PC-3 (cell line): ENCODE data around the gene SKAP1.

ENCODE experiments used
- EZH2 ChIP-seq: fragments of 300-600 bp; sonication (generic); IDR thresholded peaks from one replicate; pipeline ENCODE4 v1.6.1; 2017; ENCODE audit warnings: antibody characterized with exemption, mild to moderate bottlenecking, low read length; ENCODE audit not compliant: unreplicated experiment
- EZH2phosphoT487 ChIP-seq: fragments of 300-600 bp; sonication (generic); IDR thresholded peaks from 2 replicates; pipeline ENCODE4 v1.6.1; 2018; ENCODE audit warnings: mild to moderate bottlenecking, antibody characterized with exemption, low read length, borderline replicate concordance
- TF ChIP-seq, protein P1 (sequence below): fragments of 300-600 bp; sonication (generic); conservative IDR thresholded peaks from 2 replicates; pipeline ENCODE4 v1.5.1; 2017; ENCODE audit warnings: antibody characterized with exemption, low read depth, mild to moderate bottlenecking, low read length

DNA sequence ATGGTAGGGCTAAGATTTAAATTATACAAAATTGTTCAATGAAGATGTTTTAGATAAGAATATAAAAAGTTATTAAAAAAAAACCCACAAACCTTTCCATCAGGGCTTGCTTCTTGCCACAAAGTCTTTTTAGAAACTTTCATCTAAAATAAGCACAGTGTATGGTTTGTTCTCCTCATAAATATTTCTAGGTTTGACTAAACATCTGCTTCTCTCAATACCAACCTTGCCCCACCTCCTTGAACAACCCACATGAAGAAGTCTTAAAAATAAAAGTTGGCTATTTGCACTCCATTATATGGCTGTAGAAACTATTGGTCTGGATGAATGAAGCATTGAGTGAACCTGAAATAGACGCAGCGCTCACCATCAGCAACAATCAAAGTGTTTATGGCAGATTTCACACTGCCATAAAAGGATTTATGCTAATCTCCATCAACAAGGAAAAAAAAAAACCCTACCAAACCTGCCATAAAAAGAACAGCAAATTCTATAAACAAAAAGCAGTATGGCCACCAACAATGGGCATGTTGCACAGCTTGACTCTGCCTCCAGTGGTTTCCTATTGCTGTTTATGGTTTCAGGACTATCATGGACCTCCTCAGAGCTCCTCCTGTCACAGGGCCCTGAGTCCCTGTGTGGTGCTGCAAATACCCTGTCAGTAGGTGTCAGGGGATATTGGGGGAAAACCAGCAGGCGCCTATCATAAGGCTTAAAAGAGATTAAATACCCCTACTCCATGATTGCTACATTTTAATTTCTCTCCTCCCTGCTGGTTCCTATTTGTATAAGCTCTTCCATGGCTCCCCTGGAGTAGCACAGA, 284.8 kb downstream of the SKAP1 start:
- TF ChIP-seq EZH2 (no peak), EZH2phosphoT487 (no peak)
- TF ChIP-seq, protein P1, sequence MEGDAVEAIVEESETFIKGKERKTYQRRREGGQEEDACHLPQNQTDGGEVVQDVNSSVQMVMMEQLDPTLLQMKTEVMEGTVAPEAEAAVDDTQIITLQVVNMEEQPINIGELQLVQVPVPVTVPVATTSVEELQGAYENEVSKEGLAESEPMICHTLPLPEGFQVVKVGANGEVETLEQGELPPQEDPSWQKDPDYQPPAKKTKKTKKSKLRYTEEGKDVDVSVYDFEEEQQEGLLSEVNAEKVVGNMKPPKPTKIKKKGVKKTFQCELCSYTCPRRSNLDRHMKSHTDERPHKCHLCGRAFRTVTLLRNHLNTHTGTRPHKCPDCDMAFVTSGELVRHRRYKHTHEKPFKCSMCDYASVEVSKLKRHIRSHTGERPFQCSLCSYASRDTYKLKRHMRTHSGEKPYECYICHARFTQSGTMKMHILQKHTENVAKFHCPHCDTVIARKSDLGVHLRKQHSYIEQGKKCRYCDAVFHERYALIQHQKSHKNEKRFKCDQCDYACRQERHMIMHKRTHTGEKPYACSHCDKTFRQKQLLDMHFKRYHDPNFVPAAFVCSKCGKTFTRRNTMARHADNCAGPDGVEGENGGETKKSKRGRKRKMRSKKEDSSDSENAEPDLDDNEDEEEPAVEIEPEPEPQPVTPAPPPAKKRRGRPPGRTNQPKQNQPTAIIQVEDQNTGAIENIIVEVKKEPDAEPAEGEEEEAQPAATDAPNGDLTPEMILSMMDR = no peak
